Loucy (cell line): ENCODE measurements around the gene MT1B.

Experiments
- H2AFZ ChIP-seq: fragments of 200-600 bp; sonication (generic); 2 replicates; pipeline ENCODE4 v1.6.0; 2016; ENCODE audit warnings: antibody characterized with exemption, mild to moderate bottlenecking, low read length, moderate library complexity
- H3F3A ChIP-seq: fragments of 200-600 bp; 2 replicates; pipeline ENCODE4 v1.6.0; 2016; ENCODE audit warnings: antibody characterized with exemption, low read depth, mild to moderate bottlenecking
- H3K27me3 ChIP-seq: fragments of 200-600 bp; sonication (generic); 2 replicates; pipeline ENCODE4 v1.6.1; 2014; ENCODE audit warnings: low read length, mild to moderate bottlenecking; ENCODE audit not compliant: insufficient read depth, poor library complexity, severe bottlenecking
- H3K36me3 ChIP-seq: fragments of 200-600 bp; sonication (generic); 2 replicates; pipeline ENCODE4 v1.6.1; 2016; ENCODE audit warnings: low read length; ENCODE audit not compliant: insufficient read depth
- H3K4me1 ChIP-seq: fragments of 200-600 bp; sonication (generic); 2 replicates; pipeline ENCODE4 v1.5.1; 2014; ENCODE audit warnings: low read length, mild to moderate bottlenecking; ENCODE audit not compliant: insufficient read depth, poor library complexity, severe bottlenecking
- H3K4me2 ChIP-seq: fragments of 200-600 bp; sonication (generic); 2 replicates; pipeline ENCODE4 v1.6.0; 2014; ENCODE audit warnings: antibody characterized with exemption, low read length, low read depth, mild to moderate bottlenecking; ENCODE audit not compliant: poor library complexity, severe bottlenecking
- H3K4me3 ChIP-seq: fragments of 200-600 bp; sonication (generic); 2 replicates; pipeline ENCODE4 v1.5.1; 2014; ENCODE audit warnings: low read length, mild to moderate bottlenecking, mixed read lengths; ENCODE audit not compliant: poor library complexity, severe bottlenecking
- H3K79me2 ChIP-seq: fragments of 200-600 bp; sonication (generic); 2 replicates; pipeline ENCODE4 v1.6.1; 2014; ENCODE audit warnings: low read length; ENCODE audit not compliant: insufficient read depth
- H3K9ac ChIP-seq: fragments of 200-600 bp; sonication (generic); 2 replicates; pipeline ENCODE4 v1.6.0; 2014; ENCODE audit warnings: mild to moderate bottlenecking, low read depth, low read length, moderate library complexity; ENCODE audit not compliant: poor library complexity, severe bottlenecking
- H3K9me2 ChIP-seq: fragments of 200-600 bp; sonication (generic); replicated peaks from 2 replicates; pipeline ENCODE4 v1.6.1; 2016; ENCODE audit warnings: low read depth, low read length, mixed read lengths
- H3K9me3 ChIP-seq: fragments of 200-600 bp; sonication (generic); 2 replicates; pipeline ENCODE4 v1.6.1; 2014; ENCODE audit warnings: mild to moderate bottlenecking, antibody characterized with exemption, low read length, low read depth; ENCODE audit not compliant: insufficient read depth
- H4K20me1 ChIP-seq: fragments of 200-600 bp; sonication (generic); 2 replicates; pipeline ENCODE4 v1.6.0; 2014; ENCODE audit warnings: antibody characterized with exemption, low read length, mild to moderate bottlenecking; ENCODE audit not compliant: insufficient read depth, poor library complexity, severe bottlenecking
- CTCF ChIP-seq: fragments of 200-600 bp; sonication (generic); conservative IDR thresholded peaks from 2 replicates; pipeline ENCODE4 v1.5.1; 2014; ENCODE audit warnings: mild to moderate bottlenecking, antibody characterized with exemption, low read length
- EZH2phosphoT487 ChIP-seq: fragments of 200-600 bp; IDR thresholded peaks from 2 replicates; pipeline ENCODE4 v1.6.1; 2018; ENCODE audit warnings: antibody characterized with exemption, mild to moderate bottlenecking, moderate library complexity, borderline replicate concordance

The MT1B gene

GRCh38 chr16:56630134-56630533 lies 21.6 kb upstream of the MT1B start:
- Histone ChIP-seq H3K36me3 (no peaks in the 10 kb centered on the region), H4K20me1 (no peaks in the 10 kb centered on the region), H3K4me3 (no peak overlapping the region), H3K27me3 (no peaks in the 10 kb centered on the region), H3K9me2 (no peaks in the 10 kb centered on the region), H3K4me1 (no peaks in the 10 kb centered on the region), H3K9ac (no peak overlapping the region), H3F3A (no peaks in the 10 kb centered on the region), H2AFZ (no peak overlapping the region), H3K9me3 (no peaks in the 10 kb centered on the region), H3K79me2 (no peaks in the 10 kb centered on the region), H3K4me2 (no peak overlapping the region)
- TF ChIP-seq CTCF (no peak), EZH2phosphoT487 (no peak)

GRCh38 chr16:56631197-56631596 lies 20.5 kb upstream of the MT1B start:
- H3K36me3 ChIP-seq, result no peaks in the 10 kb centered on the region
- H3K79me2 ChIP-seq, result no peaks in the 10 kb centered on the region
- H3K9me2 ChIP-seq, result no peaks in the 10 kb centered on the region
- H3K4me2 ChIP-seq, result no peak overlapping the region
- no peak overlapping the region for H3K9ac ChIP-seq
- no peak overlapping the region for H2AFZ ChIP-seq
- no peaks in the 10 kb centered on the region for H3F3A ChIP-seq
- no peaks in the 10 kb centered on the region for H3K9me3 ChIP-seq
- H3K4me3 ChIP-seq, result no peak overlapping the region
- TF ChIP-seq CTCF (no peak), EZH2phosphoT487 (no peak)
- no peaks in the 10 kb centered on the region for H3K4me1 ChIP-seq
- no peaks in the 10 kb centered on the region for H3K27me3 ChIP-seq
- no peaks in the 10 kb centered on the region for H4K20me1 ChIP-seq

GRCh38 chr16:56631832-56632155 lies 19.9 kb upstream of the MT1B start:
- H3K9me2 ChIP-seq, result no peaks in the 10 kb centered on the region
- H3K4me1 ChIP-seq, result no peaks in the 10 kb centered on the region
- TF ChIP-seq EZH2phosphoT487, result no peak
- TF ChIP-seq CTCF, result no peak
- no peaks in the 10 kb centered on the region for H3K27me3 ChIP-seq
- no peaks in the 10 kb centered on the region for H3K36me3 ChIP-seq
- no peak overlapping the region for H3K9ac ChIP-seq
- no peak overlapping the region for H3K4me3 ChIP-seq
- H3K4me2 ChIP-seq, result no peak overlapping the region
- no peaks in the 10 kb centered on the region for H3K79me2 ChIP-seq
- no peaks in the 10 kb centered on the region for H3F3A ChIP-seq
- H2AFZ ChIP-seq, result no peak overlapping the region
- no peaks in the 10 kb centered on the region for H3K9me3 ChIP-seq
- H4K20me1 ChIP-seq, result no peaks in the 10 kb centered on the region
